SJCRH30 (cell line): Measurements from ENCODE around the gene BATF3. TPM values are rescaled to one million over a fixed set of nuclear protein-coding genes. Genes with fewer than 3 reads are reported as not detected.
"Not testable (repeated sequence)": the region's sequence is repeated elsewhere in the genome, so short reads cannot be mapped to it uniquely, and the experiment has no call there.

ENCODE experiments used
- DNase-seq, 2 experiments: peaks; one replicate each; pipeline ENCODE4 v3.0.0-alpha.2; 2015 to 2020
- H3K27ac ChIP-seq: fragments of 250-450 bp; sonication (Bioruptor Pico); 2 replicates; pipeline ENCODE4 v1.5.1; 2020; ENCODE audit warnings: mild to moderate bottlenecking, moderate library complexity
- H3K27me3 ChIP-seq: fragments of 250-450 bp; sonication (Bioruptor Pico); 2 replicates; pipeline ENCODE4 v1.5.1; 2020; ENCODE audit warnings: mild to moderate bottlenecking, moderate library complexity
- H3K36me3 ChIP-seq: fragments of 250-450 bp; sonication (Bioruptor Pico); 2 replicates; pipeline ENCODE4 v1.5.1; 2020; ENCODE audit warnings: mild to moderate bottlenecking, moderate library complexity
- H3K4me1 ChIP-seq: fragments of 250-450 bp; sonication (Bioruptor Pico); 2 replicates; pipeline ENCODE4 v1.5.1; 2020; ENCODE audit warnings: mild to moderate bottlenecking, moderate library complexity
- H3K4me3 ChIP-seq: fragments of 250-450 bp; sonication (Bioruptor Pico); 2 replicates; pipeline ENCODE4 v1.5.1; 2020; ENCODE audit warnings: mild to moderate bottlenecking, moderate library complexity
- H3K9me3 ChIP-seq: fragments of 250-450 bp; sonication (Bioruptor Pico); replicated peaks from 2 replicates; pipeline ENCODE4 v1.5.1; 2020; ENCODE audit warnings: mild to moderate bottlenecking, moderate library complexity
- total RNA-seq: library from RNA; depleted of rRNA; stranded (reverse); fragments of >200 nt; shearing (Covaris generic); gene quantifications from 2 replicates; pipeline ENCODE4 v1.2.3, GENCODE V29; 2014; rRNA removed

BATF3 gene
- total RNA-seq, 1 experiment from 2014 or later = 15.6 TPM

- no peaks in the 10 kb centered on the region for H3K9me3 ChIP-seq
- H3K27me3 ChIP-seq = no peaks in the 10 kb centered on the region
- H3K36me3 ChIP-seq = no peaks in the 10 kb centered on the region; the same call in 1 of the 2 replicates
- no peaks in the 10 kb centered on the region for H3K4me1 ChIP-seq
- no peak for DNase-seq
- H3K4me3 ChIP-seq = no peak overlapping the region
- H3K27ac ChIP-seq = no peak overlapping the region
These were observed 52.6 kb downstream of the BATF3 start for GRCh38 chr1:212647004-212647403.

- no peak overlapping the region for H3K4me3 ChIP-seq
- H3K27me3 ChIP-seq = no peaks in the 10 kb centered on the region
- H3K27ac ChIP-seq = no peak overlapping the region
- no peaks in the 10 kb centered on the region for H3K4me1 ChIP-seq
- H3K9me3 ChIP-seq = no peaks in the 10 kb centered on the region
- no peaks in the 10 kb centered on the region; the same call in 1 of the 2 replicates for H3K36me3 ChIP-seq
- no peak for DNase-seq
These were observed 53.1 kb downstream of the BATF3 start for GRCh38 chr1:212646588-212646987.

- DNase-seq = no peak
- Histone ChIP-seq H3K27ac (no peak overlapping the region), H3K4me1 (no peaks in the 10 kb centered on the region), H3K9me3 (no peaks in the 10 kb centered on the region), H3K27me3 (no peaks in the 10 kb centered on the region), H3K36me3 (no peaks in the 10 kb centered on the region; the same call in 1 of the 2 replicates), H3K4me3 (no peak overlapping the region)
These were observed 53.8 kb downstream of the BATF3 start for GRCh38 chr1:212645546-212646543.

GRCh38 chr1:212644866-212645545, 54.6 kb downstream of the BATF3 start:
- Histone ChIP-seq H3K4me3 (no peak overlapping the region), H3K36me3 (no peaks in the 10 kb centered on the region; the same call in 1 of the 2 replicates), H3K4me1 (no peaks in the 10 kb centered on the region), H3K27ac (no peak overlapping the region), H3K9me3 (no peaks in the 10 kb centered on the region), H3K27me3 (no peaks in the 10 kb centered on the region)
- no peak for DNase-seq

- no peaks in the 10 kb centered on the region; the same call in 1 of the 2 replicates for H3K36me3 ChIP-seq
- H3K4me1 ChIP-seq = no peaks in the 10 kb centered on the region
- no peak overlapping the region for H3K4me3 ChIP-seq
- DNase-seq = no peak
- no peaks in the 10 kb centered on the region for H3K27me3 ChIP-seq
- H3K9me3 ChIP-seq = no peaks in the 10 kb centered on the region
- H3K27ac ChIP-seq = no peak overlapping the region
These were observed 55.8 kb downstream of the BATF3 start for GRCh38 chr1:212643877-212644276.

- Histone ChIP-seq H3K9me3 (no peaks in the 10 kb centered on the region), H3K27me3 (no peaks in the 10 kb centered on the region), H3K27ac (no peak overlapping the region), H3K4me1 (peaks cover 8% of the 10 kb centered on the region), H3K4me3 (no peak overlapping the region), H3K36me3 (no peaks in the 10 kb centered on the region)
- no peak for DNase-seq
These were observed 57.7 kb downstream of the BATF3 start for GRCh38 chr1:212641956-212642355.

GRCh38 chr1:212640223-212640878, 59.3 kb downstream of the BATF3 start:
- Histone ChIP-seq H3K4me3 (no peak overlapping the region), H3K27ac (no peak overlapping the region), H3K36me3 (no peaks in the 10 kb centered on the region), H3K9me3 (no peaks in the 10 kb centered on the region), H3K4me1 (peaks cover 17% of the 10 kb centered on the region), H3K27me3 (no peaks in the 10 kb centered on the region)
- no peak for DNase-seq

- H3K36me3 ChIP-seq, H3K9me3 ChIP-seq, H3K27ac ChIP-seq, H3K4me3 ChIP-seq, DNase-seq, H3K27me3 ChIP-seq: not testable (repeated sequence)
- peaks cover 22% of the 10 kb centered on the region for H3K4me1 ChIP-seq
These were observed 60.1 kb downstream of the BATF3 start for GRCh38 chr1:212639524-212639923.

GRCh38 chr1:212638492-212639151, 61.0 kb downstream of the BATF3 start:
- no peaks in the 10 kb centered on the region for H3K27me3 ChIP-seq
- no peak overlapping the region for H3K4me3 ChIP-seq
- H3K36me3 ChIP-seq = no peaks in the 10 kb centered on the region
- peaks cover 5% of the 10 kb centered on the region for H3K9me3 ChIP-seq
- no peak overlapping the region for H3K27ac ChIP-seq
- no peak for DNase-seq
- H3K4me1 ChIP-seq = peaks cover 22% of the 10 kb centered on the region

- Histone ChIP-seq H3K4me1 (peaks cover 22% of the 10 kb centered on the region), H3K27me3 (no peaks in the 10 kb centered on the region), H3K27ac (no peak overlapping the region), H3K9me3 (peaks cover 5% of the 10 kb centered on the region), H3K4me3 (no peak overlapping the region), H3K36me3 (no peaks in the 10 kb centered on the region)
- no peak for DNase-seq
These were observed 61.7 kb downstream of the BATF3 start for GRCh38 chr1:212637902-212638301.

Other genes with a start within 250 kb of the BATF3 start
- 30.6 and 33.8 TPM in 2 replicates for gene ATF3, start 91.1 kb downstream of the BATF3 start, total RNA-seq
- 72.1 and 76.7 TPM in 2 replicates for gene NSL1, start 91.9 kb upstream of the BATF3 start, total RNA-seq
- gene TATDN3, start 92.1 kb upstream of the BATF3 start, total RNA-seq = 9.0 and 9.2 TPM in 2 replicates
- not detected in 2 replicates for gene SPATA45, start 147.8 kb upstream of the BATF3 start, total RNA-seq
- 24.3 and 28.0 TPM in 2 replicates for gene FLVCR1, start 158.4 kb upstream of the BATF3 start, total RNA-seq